ENCODE measurements around the gene ZNF384.

Gene ZNF384

DNA sequence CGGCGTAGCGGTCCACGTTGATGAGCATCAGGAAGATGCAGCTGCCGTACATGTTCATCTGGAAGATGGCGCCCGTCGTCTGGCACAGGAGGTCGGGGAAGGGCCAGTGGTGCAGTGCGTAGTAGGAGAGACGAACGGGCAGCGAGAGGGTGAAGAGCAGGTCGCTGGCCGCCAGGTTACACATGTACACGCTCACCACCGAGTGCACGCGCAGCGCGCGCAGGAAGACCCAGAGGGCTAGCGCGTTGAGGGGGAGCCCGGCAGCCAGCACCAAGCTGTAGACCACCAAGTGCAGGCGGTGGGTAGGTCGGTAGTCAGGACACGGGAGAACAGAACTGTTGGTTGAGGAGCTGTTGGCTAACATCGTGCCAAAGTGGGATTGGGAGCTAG, 68.3 kb downstream of the ZNF384 start:
- no peak for DNase-seq (ENCODE audit: low read depth, low spot score)

DNA sequence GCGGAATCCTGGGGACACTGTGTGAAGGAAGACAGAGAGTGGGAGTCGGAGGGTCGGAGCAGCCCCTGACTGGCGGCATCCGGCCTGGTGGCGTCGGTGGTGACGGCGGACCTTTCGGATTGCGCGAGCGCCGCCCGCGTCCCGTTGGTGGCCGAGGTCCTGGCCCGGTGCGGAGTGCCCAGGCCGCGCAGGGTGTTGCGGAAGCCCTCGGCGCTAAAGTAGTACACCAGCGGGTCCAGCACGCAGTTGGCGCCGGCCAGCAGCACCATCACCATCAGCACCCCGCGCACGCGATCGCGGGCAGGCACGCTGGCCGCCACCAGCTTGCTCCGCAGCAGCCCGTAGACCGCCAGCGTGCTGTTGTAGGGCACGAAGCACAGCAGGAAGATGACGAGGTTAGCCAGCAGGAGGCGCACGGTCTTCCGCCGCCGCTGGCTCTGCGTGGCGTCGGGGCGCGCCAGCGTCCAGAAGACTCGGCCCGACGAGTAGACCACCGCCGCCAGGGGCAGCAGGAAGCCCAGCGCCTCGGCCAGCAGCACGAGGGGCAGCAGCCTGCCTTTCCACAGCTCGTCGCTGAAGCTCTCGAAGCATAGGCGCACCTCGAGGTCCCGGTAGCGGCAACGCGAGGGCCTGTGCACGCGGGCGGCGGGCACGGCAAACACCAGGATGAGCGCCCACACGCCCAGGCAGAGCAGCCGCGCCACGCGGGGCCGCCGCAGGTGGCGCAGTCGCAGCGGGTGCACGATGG, 68.9 kb downstream of the ZNF384 start:
- DNase-seq (ENCODE audit: low read depth, low spot score): no peak

DNA sequence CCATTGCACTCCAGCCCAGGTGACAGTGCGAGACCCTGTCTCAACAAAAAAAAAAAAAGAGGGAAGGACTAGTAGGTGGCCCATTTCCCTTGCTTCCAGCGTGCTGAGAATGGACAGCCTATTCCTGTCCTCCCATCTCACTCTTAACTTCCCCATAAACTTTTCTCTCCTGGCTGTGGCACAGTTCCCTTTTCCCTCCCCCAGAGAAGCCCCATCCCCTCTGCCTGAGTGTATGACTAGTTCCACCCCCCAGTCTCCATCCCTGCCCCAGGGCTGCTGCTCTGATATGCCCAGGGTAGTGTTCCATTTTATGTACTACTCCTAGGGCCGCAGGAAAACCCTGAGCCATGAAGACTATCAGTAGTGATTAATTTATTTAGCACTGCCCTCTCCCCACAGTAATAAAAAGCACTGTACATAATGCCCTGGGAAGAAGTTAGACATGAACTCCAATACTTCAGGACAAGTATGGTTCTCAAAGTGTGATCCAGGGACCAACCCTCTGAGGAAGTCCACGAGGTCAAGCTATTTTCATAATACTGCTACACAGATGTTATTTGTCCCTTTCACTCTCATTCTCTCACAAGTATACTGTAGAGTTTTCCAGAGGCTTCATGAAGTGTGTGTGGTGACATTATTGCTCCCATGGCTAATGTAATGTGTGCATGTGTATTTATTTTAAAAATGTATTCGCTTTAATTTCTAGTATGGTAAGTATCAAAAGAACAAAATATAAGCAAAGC, 70.5 kb downstream of the ZNF384 start:
- DNase-seq (ENCODE audit: low read depth, low spot score): no peak
